Ramos (cell line): ENCODE measurements around the gene RBBP4.
"Not testable (repeated sequence)": the region's sequence is repeated elsewhere in the genome, so short reads cannot be mapped to it uniquely, and the experiment has no call there.

ENCODE experiments used
- in situ Hi-C: fragments of 300-500 bp; cut with MboI; formaldehyde crosslinking; loops from one replicate; pipeline ENCODE4 v1.14.3; 2022; ENCODE audit warnings: low sequenced_read_pairs; ENCODE audit not compliant: unreplicated experiment

RBBP4 gene

GRCh38 chr1:32685498-32685897 is 34.5 kb downstream of the RBBP4 start:
- in situ Hi-C loops, result no loop called here

- in situ Hi-C loops, result no loop called here
These were observed 35.4 kb downstream of the RBBP4 start for GRCh38 chr1:32686387-32686786.

- in situ Hi-C loops, result no loop called here
These were observed 42.6 kb downstream of the RBBP4 start for GRCh38 chr1:32693455-32694174.

- in situ Hi-C loops, result no loop called here
These were observed 44.3 kb downstream of the RBBP4 start for GRCh38 chr1:32695098-32695904.

- in situ Hi-C loops, result no loop called here
These were observed 45.0 kb downstream of the RBBP4 start for GRCh38 chr1:32696041-32696440.

GRCh38 chr1:32696996-32697395 is 46.0 kb downstream of the RBBP4 start:
- in situ Hi-C loops, result not testable (repeated sequence)

- in situ Hi-C loops, result loop anchor here (25.0 kb wide), 1 partner anchor 386 kb away; the partner anchor contains the start of gene AZIN2
These were observed 50.5 kb downstream of the RBBP4 start for GRCh38 chr1:32701421-32701911.

GRCh38 chr1:32701951-32702598 is 51.1 kb downstream of the RBBP4 start:
- in situ Hi-C loops, result loop anchor here (25.0 kb wide), 1 partner anchor 385 kb away; the partner anchor contains the start of gene AZIN2

GRCh38 chr1:32702599-32703478 is 51.8 kb downstream of the RBBP4 start, which contains the start of gene SYNC:
Gene SYNC (minus strand): TSS chr1:32702770. CDS start chr1:32702660, 110 bp downstream.
- in situ Hi-C loops, result loop anchor here (25.0 kb wide), 1 partner anchor 384 kb away; the partner anchor contains the start of gene AZIN2

GRCh38 chr1:32703479-32704291 is 52.7 kb downstream of the RBBP4 start:
- in situ Hi-C loops, result loop anchor here (25.0 kb wide), 1 partner anchor 384 kb away; the partner anchor contains the start of gene AZIN2

- in situ Hi-C loops, result loop anchor here (25.0 kb wide), 1 partner anchor 382 kb away; the partner anchor contains the start of gene AZIN2
These were observed 54.5 kb downstream of the RBBP4 start for GRCh38 chr1:32705516-32705915.

GRCh38 chr1:32706491-32706890 is 55.5 kb downstream of the RBBP4 start:
- in situ Hi-C loops, result loop anchor here (25.0 kb wide), 1 partner anchor 381 kb away; the partner anchor contains the start of gene AZIN2

GRCh38 chr1:32709075-32709474 is 58.1 kb downstream of the RBBP4 start:
- in situ Hi-C loops, result loop anchor here (25.0 kb wide), 1 partner anchor 378 kb away; the partner anchor contains the start of gene AZIN2

- in situ Hi-C loops, result loop anchor here (25.0 kb wide), 1 partner anchor 378 kb away; the partner anchor contains the start of gene AZIN2
These were observed 58.5 kb downstream of the RBBP4 start for GRCh38 chr1:32709476-32709875.

GRCh38 chr1:32711221-32711620 is 60.2 kb downstream of the RBBP4 start:
- in situ Hi-C loops, result loop anchor here (25.0 kb wide), 1 partner anchor 376 kb away; the partner anchor contains the start of gene AZIN2

- in situ Hi-C loops, result loop anchor here (25.0 kb wide), 1 partner anchor 374 kb away; the partner anchor contains the start of gene AZIN2
These were observed 62.1 kb downstream of the RBBP4 start for GRCh38 chr1:32713081-32713480.

- in situ Hi-C loops, result loop anchor here (25.0 kb wide), 1 partner anchor 373 kb away; the partner anchor contains the start of gene AZIN2
These were observed 63.3 kb downstream of the RBBP4 start for GRCh38 chr1:32714277-32714676.

GRCh38 chr1:32715901-32716311 is 64.9 kb downstream of the RBBP4 start:
- in situ Hi-C loops, result loop anchor here (25.0 kb wide), 1 partner anchor 371 kb away; the partner anchor contains the start of gene AZIN2
